Measurements from ENCODE around the gene FBXO24.
"Not testable (repeated sequence)": the region's sequence is repeated elsewhere in the genome, so short reads cannot be mapped to it uniquely, and the experiment has no call there.

The FBXO24 gene

DNA sequence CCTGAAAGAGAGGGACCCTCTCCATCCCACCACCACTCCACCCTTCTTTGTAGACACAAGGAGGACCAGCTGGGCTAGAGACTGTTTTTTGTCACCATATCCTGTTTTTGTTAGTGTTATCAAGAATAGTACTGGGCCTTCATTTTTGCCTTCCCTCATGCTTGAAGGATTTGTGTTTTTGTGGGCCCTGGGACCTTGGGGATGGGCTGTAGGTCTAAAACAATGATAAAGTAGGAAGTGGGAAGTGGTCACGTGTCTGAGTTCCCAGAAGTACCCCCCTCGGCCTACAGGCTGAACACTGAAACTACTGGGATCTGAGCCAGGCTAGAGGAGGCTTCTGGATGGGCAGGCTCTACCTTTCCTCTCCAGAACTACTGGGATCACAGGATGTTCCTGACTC is 38.3 kb upstream of the FBXO24 start:
- DNase-seq (ENCODE audit: low read depth): no peak

DNA sequence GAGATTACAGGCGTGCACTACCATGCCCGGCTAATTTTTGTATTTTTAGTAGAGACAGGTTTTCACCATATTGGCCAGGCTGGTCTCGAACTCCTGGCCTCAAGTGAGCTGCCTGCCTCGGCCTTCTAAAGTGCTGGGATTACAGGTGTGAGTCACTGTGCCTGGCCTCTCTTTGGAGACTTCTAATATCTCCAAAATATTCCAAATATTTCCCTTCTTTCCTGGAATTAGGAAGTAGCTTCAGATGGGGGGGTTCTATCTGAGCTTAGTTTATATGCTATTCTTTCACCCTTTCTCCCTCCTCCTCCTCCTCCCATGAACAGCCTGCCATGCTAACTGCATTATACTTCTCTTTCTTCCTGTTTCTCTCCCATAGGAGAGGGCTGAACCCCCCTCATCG is 37.7 kb upstream of the FBXO24 start:
- H3K4me3 ChIP-seq (ENCODE audit: low read length); DNase-seq (ENCODE audit: low read depth): not testable (repeated sequence)

More for the DNA sequence above, 38.3 kb upstream of the FBXO24 start:
- no peak overlapping the region for H3K4me3 ChIP-seq (ENCODE audit: low read length)
- TF ChIP-seq, protein P1, sequence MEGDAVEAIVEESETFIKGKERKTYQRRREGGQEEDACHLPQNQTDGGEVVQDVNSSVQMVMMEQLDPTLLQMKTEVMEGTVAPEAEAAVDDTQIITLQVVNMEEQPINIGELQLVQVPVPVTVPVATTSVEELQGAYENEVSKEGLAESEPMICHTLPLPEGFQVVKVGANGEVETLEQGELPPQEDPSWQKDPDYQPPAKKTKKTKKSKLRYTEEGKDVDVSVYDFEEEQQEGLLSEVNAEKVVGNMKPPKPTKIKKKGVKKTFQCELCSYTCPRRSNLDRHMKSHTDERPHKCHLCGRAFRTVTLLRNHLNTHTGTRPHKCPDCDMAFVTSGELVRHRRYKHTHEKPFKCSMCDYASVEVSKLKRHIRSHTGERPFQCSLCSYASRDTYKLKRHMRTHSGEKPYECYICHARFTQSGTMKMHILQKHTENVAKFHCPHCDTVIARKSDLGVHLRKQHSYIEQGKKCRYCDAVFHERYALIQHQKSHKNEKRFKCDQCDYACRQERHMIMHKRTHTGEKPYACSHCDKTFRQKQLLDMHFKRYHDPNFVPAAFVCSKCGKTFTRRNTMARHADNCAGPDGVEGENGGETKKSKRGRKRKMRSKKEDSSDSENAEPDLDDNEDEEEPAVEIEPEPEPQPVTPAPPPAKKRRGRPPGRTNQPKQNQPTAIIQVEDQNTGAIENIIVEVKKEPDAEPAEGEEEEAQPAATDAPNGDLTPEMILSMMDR (IDR thresholded peaks at IDR 0.05; ENCODE audit: insufficient read depth, low read depth, low read length, missing control alignments): no peak

DNA sequence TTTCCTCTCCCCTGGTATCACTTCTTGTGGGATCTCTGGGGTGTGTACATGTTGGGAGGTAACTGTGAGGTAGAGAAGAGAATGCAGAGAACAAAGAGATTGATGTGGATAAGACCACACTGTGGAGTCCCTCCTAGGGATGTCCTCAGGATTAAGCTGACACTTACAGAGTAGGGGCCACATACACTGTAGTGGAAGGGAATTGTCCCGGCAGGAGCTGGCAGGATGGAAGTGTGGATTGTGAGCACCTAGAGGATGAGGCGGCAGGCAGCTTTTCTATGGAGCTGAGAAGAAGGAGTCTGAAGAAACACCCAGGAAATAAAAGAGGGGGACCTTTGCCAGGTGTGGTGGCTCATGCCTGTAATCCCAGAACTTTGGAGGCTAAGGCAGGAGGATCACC is 33.6 kb upstream of the FBXO24 start:
- TF ChIP-seq, protein P1 (IDR thresholded peaks at IDR 0.05; ENCODE audit: insufficient read depth, low read depth, low read length, missing control alignments): no peak
- DNase-seq (ENCODE audit: low read depth): no peak
- H3K4me3 ChIP-seq (ENCODE audit: low read length): no peak overlapping the region

DNA sequence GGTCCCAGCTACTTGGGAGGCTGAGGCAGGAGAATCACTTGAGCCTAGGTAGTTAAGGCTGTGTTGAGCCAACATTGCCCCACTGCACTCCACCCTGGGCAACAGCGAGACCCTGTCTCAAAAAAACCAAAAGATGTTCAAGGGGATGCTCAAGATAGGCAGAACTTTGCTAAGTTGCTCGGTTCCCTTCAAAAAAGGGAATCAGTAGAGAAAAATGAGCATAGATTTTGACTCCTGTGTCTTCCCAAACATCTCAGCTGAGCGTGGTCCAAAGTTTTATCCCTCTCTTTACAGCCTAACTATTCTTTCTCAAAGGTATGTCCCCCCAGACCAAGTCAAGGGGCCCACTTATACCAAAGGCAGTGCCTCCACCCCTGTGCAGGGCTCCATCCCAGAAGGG is 33.1 kb upstream of the FBXO24 start:
- TF ChIP-seq, protein P1 (IDR thresholded peaks at IDR 0.05; ENCODE audit: insufficient read depth, low read depth, low read length, missing control alignments): no peak
- no peak for DNase-seq (ENCODE audit: low read depth)
- H3K4me3 ChIP-seq (ENCODE audit: low read length): no peak overlapping the region

DNA sequence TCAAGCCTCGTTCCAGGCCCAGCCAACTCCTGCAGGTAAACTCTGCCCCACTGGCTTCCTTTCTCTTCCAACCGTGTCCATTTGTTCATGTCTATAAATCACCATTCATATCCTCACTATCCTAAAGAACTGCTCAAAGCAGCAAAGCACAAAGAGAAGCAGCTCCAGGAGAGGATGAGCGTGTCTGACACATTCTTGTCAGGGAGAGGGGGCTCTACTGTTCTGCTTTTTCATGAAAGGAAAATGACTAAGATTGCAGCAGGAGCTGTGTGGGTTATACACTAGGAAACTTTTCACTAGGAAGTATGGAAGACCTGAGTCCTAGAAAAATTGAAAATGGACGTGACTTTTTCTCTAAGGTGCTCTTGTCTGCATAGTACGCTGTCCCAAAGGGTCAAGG is 30.4 kb upstream of the FBXO24 start:
- no peak for DNase-seq (ENCODE audit: low read depth)

DNA sequence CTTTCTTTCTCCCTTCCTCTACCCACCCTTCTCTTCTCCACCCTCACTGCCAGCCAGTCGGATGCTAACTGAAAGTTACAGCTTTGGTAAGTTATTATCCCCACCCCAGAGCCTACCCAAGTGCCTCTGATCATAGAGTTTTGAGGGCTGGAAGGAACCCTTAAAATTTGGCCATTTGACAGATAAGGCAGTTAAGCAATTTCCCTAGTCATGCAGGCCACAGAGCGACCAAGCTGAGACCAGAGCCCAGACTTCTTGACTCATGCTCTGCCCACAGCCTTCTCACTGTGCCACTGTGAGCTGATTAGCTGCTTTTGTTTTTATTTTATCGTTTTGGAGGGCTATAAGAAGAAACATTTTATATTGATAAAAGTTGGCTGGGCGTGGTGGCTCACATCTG is 29.6 kb upstream of the FBXO24 start:
- no peak overlapping the region for H3K4me3 ChIP-seq (ENCODE audit: low read length)
- no peak for DNase-seq (ENCODE audit: low read depth)
- TF ChIP-seq, protein P1 (IDR thresholded peaks at IDR 0.05; ENCODE audit: insufficient read depth, low read depth, low read length, missing control alignments): no peak

More for the DNA sequence above, 30.4 kb upstream of the FBXO24 start:
- H3K4me3 ChIP-seq (ENCODE audit: low read length): no peak overlapping the region
- TF ChIP-seq, protein P1 (IDR thresholded peaks at IDR 0.05; ENCODE audit: insufficient read depth, low read depth, low read length, missing control alignments): no peak

DNA sequence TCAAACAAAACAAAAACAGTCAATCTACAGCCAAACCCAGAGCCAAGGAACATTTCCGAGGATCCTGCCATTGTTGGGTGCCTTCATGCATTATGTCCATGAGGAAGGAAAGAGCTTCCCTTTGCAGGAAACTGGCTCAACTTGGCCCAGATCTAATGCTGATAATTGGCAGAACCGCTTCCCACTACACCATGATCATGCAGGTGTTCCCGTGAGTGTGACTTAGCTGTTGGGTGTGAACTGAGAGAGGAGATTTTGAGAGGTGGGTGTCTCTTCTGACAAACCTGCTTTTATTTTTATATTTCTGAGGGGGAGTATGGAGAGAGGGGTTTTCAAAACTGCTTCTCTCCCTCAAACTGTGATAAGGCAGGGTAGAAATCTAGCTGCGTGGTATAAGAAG is 27.0 kb upstream of the FBXO24 start:
- TF ChIP-seq, protein P1 (IDR thresholded peaks at IDR 0.05; ENCODE audit: insufficient read depth, low read depth, low read length, missing control alignments): no peak
- no peak overlapping the region for H3K4me3 ChIP-seq (ENCODE audit: low read length)
- DNase-seq (ENCODE audit: low read depth): no peak
